Measurements from ENCODE around the gene MAPKAP1. TPM values are rescaled to one million over a fixed set of nuclear protein-coding genes. Genes with fewer than 3 reads are reported as not detected.

Gene MAPKAP1
- total RNA-seq, 1 donor from 2014 or later = 63.4 TPM

DNA sequence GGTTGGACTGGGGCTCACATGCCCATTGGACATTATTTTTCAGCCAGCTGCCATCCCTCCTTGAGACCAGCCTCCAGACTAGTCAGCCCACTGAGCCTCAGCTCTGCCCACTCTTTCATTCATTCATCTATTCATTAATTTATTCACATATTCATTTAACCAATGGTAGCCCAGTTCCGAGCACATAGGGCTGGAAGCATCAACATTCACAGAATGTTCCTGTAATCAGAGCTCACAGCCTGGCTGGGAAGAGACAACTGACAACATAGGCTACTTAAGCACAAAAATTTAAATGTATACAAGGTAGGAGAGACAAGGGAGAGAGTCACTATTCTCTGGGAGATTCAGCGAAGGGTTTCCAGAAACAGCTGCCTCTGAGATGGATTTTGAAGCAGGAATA lies 23.2 kb upstream of the MAPKAP1 start:
- DNase-seq (ENCODE audit: low read depth, low spot score) = no peak
- Mint-ChIP-seq H3K4me3 (no peak overlapping the region), H3K36me3 (ENCODE audit: low read depth) (no peaks in the 10 kb centered on the region), H3K4me1 (peaks cover 7% of the 10 kb centered on the region), H3K27ac (ENCODE audit: unreplicated experiment) (no peak overlapping the region), H3K27me3 (ENCODE audit: low read depth) (peaks cover 2% of the 10 kb centered on the region), H3K9me3 (no peaks in the 10 kb centered on the region)
- TF ChIP-seq, protein P1, sequence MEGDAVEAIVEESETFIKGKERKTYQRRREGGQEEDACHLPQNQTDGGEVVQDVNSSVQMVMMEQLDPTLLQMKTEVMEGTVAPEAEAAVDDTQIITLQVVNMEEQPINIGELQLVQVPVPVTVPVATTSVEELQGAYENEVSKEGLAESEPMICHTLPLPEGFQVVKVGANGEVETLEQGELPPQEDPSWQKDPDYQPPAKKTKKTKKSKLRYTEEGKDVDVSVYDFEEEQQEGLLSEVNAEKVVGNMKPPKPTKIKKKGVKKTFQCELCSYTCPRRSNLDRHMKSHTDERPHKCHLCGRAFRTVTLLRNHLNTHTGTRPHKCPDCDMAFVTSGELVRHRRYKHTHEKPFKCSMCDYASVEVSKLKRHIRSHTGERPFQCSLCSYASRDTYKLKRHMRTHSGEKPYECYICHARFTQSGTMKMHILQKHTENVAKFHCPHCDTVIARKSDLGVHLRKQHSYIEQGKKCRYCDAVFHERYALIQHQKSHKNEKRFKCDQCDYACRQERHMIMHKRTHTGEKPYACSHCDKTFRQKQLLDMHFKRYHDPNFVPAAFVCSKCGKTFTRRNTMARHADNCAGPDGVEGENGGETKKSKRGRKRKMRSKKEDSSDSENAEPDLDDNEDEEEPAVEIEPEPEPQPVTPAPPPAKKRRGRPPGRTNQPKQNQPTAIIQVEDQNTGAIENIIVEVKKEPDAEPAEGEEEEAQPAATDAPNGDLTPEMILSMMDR (conservative IDR thresholded peaks at IDR 0.05) = no peak

DNA sequence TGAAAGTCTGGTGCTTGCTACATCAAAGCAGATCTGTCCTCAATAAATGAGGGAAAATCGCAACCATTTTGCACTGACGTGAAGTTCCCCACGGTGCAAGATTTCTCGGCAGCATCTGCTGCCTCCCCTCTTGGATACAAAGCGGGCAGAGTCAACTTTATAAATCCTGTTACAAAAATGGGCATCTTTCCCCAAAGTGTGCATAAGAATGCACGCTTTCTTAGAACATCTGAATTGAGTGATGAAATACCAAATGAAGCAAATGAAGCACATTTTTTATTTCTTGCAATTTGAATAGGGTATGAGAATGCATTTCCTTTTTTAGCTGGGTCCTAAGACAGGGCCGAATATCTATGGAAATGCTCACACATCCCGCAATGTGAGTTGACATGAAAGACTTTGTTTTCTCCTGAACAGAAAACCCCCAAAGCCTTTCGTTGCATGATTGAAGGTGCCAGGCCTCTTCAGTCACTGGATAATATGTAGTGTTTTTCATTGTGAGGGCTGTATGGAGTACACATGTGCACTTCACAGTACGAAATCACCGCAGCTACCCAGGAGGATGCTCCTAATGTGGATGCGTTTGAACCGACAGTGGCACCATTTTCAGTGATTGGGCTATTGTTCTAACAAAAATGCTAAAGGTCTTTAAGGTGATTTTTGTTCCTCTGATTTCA lies 19.6 kb upstream of the MAPKAP1 start:
- Mint-ChIP-seq H3K36me3 (ENCODE audit: low read depth) (no peaks in the 10 kb centered on the region), H3K4me3 (no peak overlapping the region), H3K27ac (ENCODE audit: unreplicated experiment) (no peak overlapping the region), H3K4me1 (no peaks in the 10 kb centered on the region), H3K27me3 (ENCODE audit: low read depth) (peaks cover 2% of the 10 kb centered on the region), H3K9me3 (no peaks in the 10 kb centered on the region)
- no peak for DNase-seq (ENCODE audit: low read depth, low spot score)
- TF ChIP-seq, protein P1 (conservative IDR thresholded peaks at IDR 0.05) = no peak

DNA sequence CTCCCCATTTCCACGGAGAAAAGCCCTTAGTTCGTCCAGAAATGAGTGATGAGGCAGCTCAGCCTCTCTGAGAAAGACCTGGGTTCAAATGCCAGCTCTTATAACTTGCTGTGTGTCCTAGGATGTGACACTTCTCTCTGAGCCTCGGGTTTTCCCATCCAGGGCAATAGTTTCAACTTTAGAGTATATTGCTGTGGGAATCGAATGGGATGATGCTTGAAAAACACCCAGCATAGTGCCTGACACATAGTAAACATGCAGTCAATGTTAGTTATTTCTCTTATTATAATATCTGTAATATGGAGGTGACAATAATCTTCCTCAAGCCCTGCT lies 430 bp upstream of the MAPKAP1 start:
- H3K36me3 Mint-ChIP-seq (ENCODE audit: low read depth) = no peaks in the 10 kb centered on the region
- no peak overlapping the region for H3K27ac Mint-ChIP-seq (ENCODE audit: unreplicated experiment)
- H3K4me3 Mint-ChIP-seq = peak overlapping the region; percentile 84
- DNase-seq (ENCODE audit: low read depth, low spot score) = no peak
- peaks cover 3% of the 10 kb centered on the region for H3K9me3 Mint-ChIP-seq
- TF ChIP-seq, protein P1 (conservative IDR thresholded peaks at IDR 0.05) = no peak
- H3K4me1 Mint-ChIP-seq = peaks cover 19% of the 10 kb centered on the region
- no peaks in the 10 kb centered on the region for H3K27me3 Mint-ChIP-seq (ENCODE audit: low read depth)

GRCh38 chr9:125705893-125706292 lies 1.1 kb downstream of the MAPKAP1 start:
- Mint-ChIP-seq H3K27me3 (ENCODE audit: low read depth) (no peaks in the 10 kb centered on the region), H3K36me3 (ENCODE audit: low read depth) (no peaks in the 10 kb centered on the region), H3K4me3 (peak overlapping the region; percentile 84), H3K9me3 (peaks cover 3% of the 10 kb centered on the region), H3K4me1 (peaks cover 26% of the 10 kb centered on the region), H3K27ac (ENCODE audit: unreplicated experiment) (peak overlapping the region; percentile 40)
- DNase-seq (ENCODE audit: low read depth, low spot score) = no peak
- TF ChIP-seq, protein P1 (conservative IDR thresholded peaks at IDR 0.05) = no peak

DNA sequence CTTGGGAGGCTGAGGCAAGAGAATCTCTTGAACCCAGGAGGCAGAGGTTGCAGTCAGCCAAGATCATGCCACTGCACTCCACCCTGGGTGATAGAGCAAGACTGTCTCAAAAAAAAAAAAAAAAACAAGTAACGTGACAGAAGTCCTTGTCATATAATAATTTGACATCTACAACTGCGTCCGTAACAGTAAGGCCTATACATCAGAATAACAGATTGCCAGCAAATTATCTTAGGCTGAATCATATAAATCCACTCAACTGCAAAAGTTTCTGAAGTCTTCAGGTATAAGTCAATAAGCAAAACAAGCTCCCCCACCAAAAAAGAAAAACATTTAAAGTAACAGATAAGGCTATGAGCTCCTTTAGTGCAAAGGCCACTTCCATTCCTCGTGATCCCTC lies 3.3 kb downstream of the MAPKAP1 start:
- Mint-ChIP-seq H3K9me3 (no peaks in the 10 kb centered on the region), H3K27ac (ENCODE audit: unreplicated experiment) (no peak overlapping the region), H3K36me3 (ENCODE audit: low read depth) (no peaks in the 10 kb centered on the region), H3K4me1 (peaks cover 29% of the 10 kb centered on the region), H3K27me3 (ENCODE audit: low read depth) (no peaks in the 10 kb centered on the region), H3K4me3 (peak overlapping the region; percentile 54)
- no peak for DNase-seq (ENCODE audit: low read depth, low spot score)
- TF ChIP-seq, protein P1 (conservative IDR thresholded peaks at IDR 0.05) = no peak

Data from neural crest cell (in vitro differentiated cells).